HepG2 (cell line): ENCODE data around the gene TMOD2. TPM values are rescaled to one million over a fixed set of nuclear protein-coding genes. Genes with fewer than 3 reads are reported as not detected.

Experiments
- BRD4 ChIP-seq: sonication (generic); formaldehyde crosslinking; IDR thresholded peaks from 2 replicates; pipeline ENCODE4 v1.4.0; 2020; ENCODE audit warnings: missing genetic modification reagents
- CCDC6 ChIP-seq: sonication (generic); formaldehyde crosslinking; IDR thresholded peaks from 2 replicates; pipeline ENCODE4 v1.8.1; 2022; ENCODE audit warnings: mild to moderate bottlenecking, missing genetic modification reagents, moderate library complexity
- DMAP1 ChIP-seq: IDR thresholded peaks from 2 replicates; pipeline ENCODE4 v1.6.1; 2016
- FOXP1 ChIP-seq, 2 experiments: fragments of 450-650 bp in 1 of 2; IDR thresholded peaks; 2 replicates each; pipeline ENCODE4 v1.6.1; 2017 to 2018; ENCODE audit warnings: antibody characterized with exemption in 1 of 2
- GATA4 ChIP-seq: sonication (generic); IDR thresholded peaks from 2 replicates; pipeline ENCODE4 v1.6.1; 2016; ENCODE audit warnings: antibody characterized with exemption, low read depth, borderline replicate concordance
- HNRNPUL1 ChIP-seq: fragments of 200-400 bp; formaldehyde crosslinking; IDR thresholded peaks from 2 replicates; pipeline ENCODE4 v1.6.1; 2017; ENCODE audit warnings: low read depth, mild to moderate bottlenecking, low read length, moderate library complexity
- KLF13 ChIP-seq: sonication (generic); formaldehyde crosslinking; IDR thresholded peaks from 2 replicates; pipeline ENCODE4 v1.4.0; 2020; ENCODE audit warnings: mild to moderate bottlenecking, missing genetic modification reagents
- MATR3 ChIP-seq: sonication (generic); formaldehyde crosslinking; IDR thresholded peaks from 2 replicates; pipeline ENCODE4 v1.4.0; 2020; ENCODE audit warnings: missing genetic modification reagents
- MBNL3 ChIP-seq: fragments of 250-450 bp; sonication (Bioruptor Pico); conservative IDR thresholded peaks from 2 replicates; pipeline ENCODE4 v1.8.0; 2022; ENCODE audit warnings: mild to moderate bottlenecking, inconsistent platforms
- MED8 ChIP-seq: sonication (generic); formaldehyde crosslinking; IDR thresholded peaks from 2 replicates; pipeline ENCODE4 v1.8.1; 2023; ENCODE audit warnings: mild to moderate bottlenecking, missing genetic modification reagents; ENCODE audit not compliant: insufficient replicate concordance
- ONECUT2 ChIP-seq: sonication (generic); formaldehyde crosslinking; IDR thresholded peaks from 2 replicates; pipeline ENCODE4 v1.4.0; 2020; ENCODE audit warnings: missing genetic modification reagents
- PCBP2 ChIP-seq: fragments of 200-400 bp; formaldehyde crosslinking; optimal IDR thresholded peaks from 2 replicates; pipeline ENCODE3; 2018; ENCODE audit warnings: low read length, low read depth; ENCODE audit not compliant: poor library complexity, severe bottlenecking
- RBFOX2 ChIP-seq: fragments of 200-400 bp; formaldehyde crosslinking; IDR thresholded peaks from 2 replicates; pipeline ENCODE4 v1.6.1; 2017; ENCODE audit warnings: low read depth, mild to moderate bottlenecking, low read length
- RORA ChIP-seq: sonication (generic); formaldehyde crosslinking; IDR thresholded peaks from 2 replicates; pipeline ENCODE4 v1.5.0; 2020; ENCODE audit warnings: mild to moderate bottlenecking, missing genetic modification reagents, moderate library complexity
- SP5 ChIP-seq: IDR thresholded peaks from 2 replicates; pipeline ENCODE4 v1.6.1; 2016; ENCODE audit warnings: low read depth, borderline replicate concordance
- ZNF331 ChIP-seq: sonication (generic); formaldehyde crosslinking; IDR thresholded peaks from 2 replicates; pipeline ENCODE4 v1.4.0; 2020; ENCODE audit warnings: missing genetic modification reagents
- ZNF337 ChIP-seq: sonication (generic); formaldehyde crosslinking; IDR thresholded peaks from 2 replicates; pipeline ENCODE4 v1.5.1; 2020; ENCODE audit warnings: missing genetic modification reagents, low read depth, mild to moderate bottlenecking, borderline replicate concordance
- ZNF557 ChIP-seq: sonication (generic); formaldehyde crosslinking; IDR thresholded peaks from 2 replicates; pipeline ENCODE4 v1.4.0; 2020; ENCODE audit warnings: missing genetic modification reagents
- ZNF773 ChIP-seq: sonication (generic); formaldehyde crosslinking; IDR thresholded peaks from 2 replicates; pipeline ENCODE4 v1.4.0; 2020; ENCODE audit warnings: missing genetic modification reagents, borderline replicate concordance
- polyA plus RNA-seq, 8 experiments: library from polyadenylated mRNA; depleted of rRNA in 3 of 8; stranded (reverse) in 7 of 8; unstranded in 1 of 8; fragments of >200 nt; fragmentation: Illumina TruSeq in 4 of 8; extraction: Trizol in 4 of 8; gene quantifications; 2 replicates each; pipeline versions ENCODE4 v1.2.1 to v1.2.3, GENCODE V29; 2011 to 2016; ENCODE audit warnings: low read depth in 4 of 8, missing spikeins in 1 of 8, mixed read lengths in 1 of 8; ENCODE audit not compliant: insufficient read depth in 1 of 8
- total RNA-seq, 5 experiments: library from RNA; depleted of rRNA; stranded (reverse); fragments of >200 nt; fragmentation: Illumina TruSeq; extraction: Trizol; gene quantifications; 2 replicates each; pipeline ENCODE4 v1.2.3, GENCODE V29; 2016; ENCODE audit warnings: low read depth in 1 of 5
- TF ChIP-seq, protein P1 (sequence below): sonication (generic); formaldehyde crosslinking; IDR thresholded peaks from 2 replicates; pipeline ENCODE4 v1.8.1; 2023; ENCODE audit warnings: missing genetic modification reagents, inconsistent platforms, borderline replicate concordance
- TF ChIP-seq, protein P2 (sequence below): sonication (generic); formaldehyde crosslinking; IDR thresholded peaks from 2 replicates; pipeline ENCODE4 v1.4.0; 2020; ENCODE audit warnings: missing genetic modification reagents, borderline replicate concordance
- TF ChIP-seq, protein P3 (sequence below): sonication (generic); formaldehyde crosslinking; conservative IDR thresholded peaks from 2 replicates; pipeline ENCODE4 v1.4.0; 2020; ENCODE audit warnings: missing genetic modification reagents
- TF ChIP-seq, protein P4 (sequence below): sonication (generic); formaldehyde crosslinking; IDR thresholded peaks from 2 replicates; pipeline ENCODE4 v1.5.1; 2020; ENCODE audit warnings: missing genetic modification reagents, mild to moderate bottlenecking, borderline replicate concordance

Gene TMOD2
- total and polyA plus RNA-seq, 2 of the 13 experiments (the other 11 are each of a cell fraction or from before 2014, with no cell fraction given), result 0.01 to 0.02 TPM

DNA sequence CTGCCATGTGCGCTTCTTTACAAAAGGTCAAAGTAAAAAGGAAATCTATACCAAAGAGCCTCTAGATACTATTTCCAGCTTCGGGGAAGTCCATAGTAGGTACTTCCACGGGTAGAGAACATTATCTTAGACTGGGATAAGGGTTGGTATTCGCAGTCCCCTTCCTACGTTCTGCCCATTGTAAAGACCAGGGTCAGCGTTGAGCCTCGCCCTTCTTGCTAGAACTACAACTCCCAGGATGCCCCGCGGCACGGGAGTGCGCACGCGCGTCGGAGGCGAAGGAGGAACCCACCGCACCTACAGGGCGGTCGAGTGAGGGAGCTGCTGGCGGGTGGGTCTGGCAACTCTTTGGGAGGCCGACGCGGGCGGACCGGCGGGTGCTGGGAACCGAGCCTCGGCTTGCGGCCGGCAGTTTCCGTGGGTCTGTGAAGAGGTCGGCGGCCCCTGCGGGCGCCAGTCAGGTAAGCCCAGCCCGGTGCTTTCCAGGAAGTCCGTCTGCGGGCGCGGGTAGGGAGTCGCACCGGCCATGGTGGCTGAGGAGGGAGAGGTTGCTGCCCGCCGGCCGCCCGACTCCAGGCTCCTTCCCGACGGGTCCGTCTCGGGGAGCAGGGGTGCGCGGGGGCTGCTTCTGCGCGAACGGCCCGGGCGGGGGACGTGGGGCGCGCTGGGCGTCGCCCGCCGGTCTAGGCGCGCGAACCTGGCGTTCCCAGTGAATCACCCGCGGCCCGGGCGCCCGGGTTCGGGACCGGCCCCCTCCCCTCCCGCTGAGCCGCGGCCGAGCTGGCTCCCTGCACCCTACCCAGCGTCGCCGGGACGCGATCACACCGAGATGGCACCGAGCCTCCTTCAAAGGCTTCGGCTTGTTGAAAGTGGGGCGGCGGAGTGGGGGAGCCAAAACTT is 78.2 kb downstream of the TMOD2 start, which contains the start of gene TMOD3 (continued):
- TF ChIP-seq ONECUT2 (CRISPR knock-in tag) (no peak), FOXP1 (IDR thresholded peaks at IDR 0.05) (no peak), FOXP1 (CRISPR knock-in tag; IDR thresholded peaks at IDR 0.05) (no peak), ZNF337 (peak; percentile 42; the same call in 1 of the 2 replicates), RBFOX2 (peak; percentile 93), RORA (no peak), HNRNPUL1 (no peak), CCDC6 (peak; percentile 81), MATR3 (no peak), DMAP1 (CRISPR knock-in tag) (peak; percentile 72; the same call in 1 of the 2 replicates), MBNL3 (CRISPR knock-in tag) (no peak), PCBP2 (no peak), GATA4 (peak; percentile 66; the same call in 1 of the 2 replicates), KLF13 (CRISPR knock-in tag) (no peak), ZNF331 (CRISPR knock-in tag) (peak; percentile 44; the same call in 1 of the 2 replicates), BRD4 (CRISPR knock-in tag) (no peak), MED8 (peak; percentile 53), ZNF557 (no peak), SP5 (CRISPR knock-in tag) (0 out of 2 replicates have a peak, but pooled peaks have one; percentile 12), ZNF773 (CRISPR knock-in tag) (no peak)
- TF ChIP-seq, protein P1, sequence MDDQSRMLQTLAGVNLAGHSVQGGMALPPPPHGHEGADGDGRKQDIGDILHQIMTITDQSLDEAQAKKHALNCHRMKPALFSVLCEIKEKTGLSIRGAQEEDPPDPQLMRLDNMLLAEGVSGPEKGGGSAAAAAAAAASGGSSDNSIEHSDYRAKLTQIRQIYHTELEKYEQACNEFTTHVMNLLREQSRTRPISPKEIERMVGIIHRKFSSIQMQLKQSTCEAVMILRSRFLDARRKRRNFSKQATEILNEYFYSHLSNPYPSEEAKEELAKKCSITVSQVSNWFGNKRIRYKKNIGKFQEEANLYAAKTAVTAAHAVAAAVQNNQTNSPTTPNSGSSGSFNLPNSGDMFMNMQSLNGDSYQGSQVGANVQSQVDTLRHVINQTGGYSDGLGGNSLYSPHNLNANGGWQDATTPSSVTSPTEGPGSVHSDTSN (CRISPR knock-in tag), result no peak
- TF ChIP-seq, protein P2, sequence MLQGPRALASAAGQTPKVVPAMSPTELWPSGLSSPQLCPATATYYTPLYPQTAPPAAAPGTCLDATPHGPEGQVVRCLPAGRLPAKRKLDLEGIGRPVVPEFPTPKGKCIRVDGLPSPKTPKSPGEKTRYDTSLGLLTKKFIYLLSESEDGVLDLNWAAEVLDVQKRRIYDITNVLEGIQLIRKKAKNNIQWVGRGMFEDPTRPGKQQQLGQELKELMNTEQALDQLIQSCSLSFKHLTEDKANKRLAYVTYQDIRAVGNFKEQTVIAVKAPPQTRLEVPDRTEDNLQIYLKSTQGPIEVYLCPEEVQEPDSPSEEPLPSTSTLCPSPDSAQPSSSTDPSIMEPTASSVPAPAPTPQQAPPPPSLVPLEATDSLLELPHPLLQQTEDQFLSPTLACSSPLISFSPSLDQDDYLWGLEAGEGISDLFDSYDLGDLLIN (CRISPR knock-in tag), result peak; percentile 65; the same call in 1 of the 2 replicates
- TF ChIP-seq, protein P3, sequence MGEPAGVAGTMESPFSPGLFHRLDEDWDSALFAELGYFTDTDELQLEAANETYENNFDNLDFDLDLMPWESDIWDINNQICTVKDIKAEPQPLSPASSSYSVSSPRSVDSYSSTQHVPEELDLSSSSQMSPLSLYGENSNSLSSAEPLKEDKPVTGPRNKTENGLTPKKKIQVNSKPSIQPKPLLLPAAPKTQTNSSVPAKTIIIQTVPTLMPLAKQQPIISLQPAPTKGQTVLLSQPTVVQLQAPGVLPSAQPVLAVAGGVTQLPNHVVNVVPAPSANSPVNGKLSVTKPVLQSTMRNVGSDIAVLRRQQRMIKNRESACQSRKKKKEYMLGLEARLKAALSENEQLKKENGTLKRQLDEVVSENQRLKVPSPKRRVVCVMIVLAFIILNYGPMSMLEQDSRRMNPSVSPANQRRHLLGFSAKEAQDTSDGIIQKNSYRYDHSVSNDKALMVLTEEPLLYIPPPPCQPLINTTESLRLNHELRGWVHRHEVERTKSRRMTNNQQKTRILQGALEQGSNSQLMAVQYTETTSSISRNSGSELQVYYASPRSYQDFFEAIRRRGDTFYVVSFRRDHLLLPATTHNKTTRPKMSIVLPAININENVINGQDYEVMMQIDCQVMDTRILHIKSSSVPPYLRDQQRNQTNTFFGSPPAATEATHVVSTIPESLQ (CRISPR knock-in tag), result no peak
- TF ChIP-seq, protein P4, sequence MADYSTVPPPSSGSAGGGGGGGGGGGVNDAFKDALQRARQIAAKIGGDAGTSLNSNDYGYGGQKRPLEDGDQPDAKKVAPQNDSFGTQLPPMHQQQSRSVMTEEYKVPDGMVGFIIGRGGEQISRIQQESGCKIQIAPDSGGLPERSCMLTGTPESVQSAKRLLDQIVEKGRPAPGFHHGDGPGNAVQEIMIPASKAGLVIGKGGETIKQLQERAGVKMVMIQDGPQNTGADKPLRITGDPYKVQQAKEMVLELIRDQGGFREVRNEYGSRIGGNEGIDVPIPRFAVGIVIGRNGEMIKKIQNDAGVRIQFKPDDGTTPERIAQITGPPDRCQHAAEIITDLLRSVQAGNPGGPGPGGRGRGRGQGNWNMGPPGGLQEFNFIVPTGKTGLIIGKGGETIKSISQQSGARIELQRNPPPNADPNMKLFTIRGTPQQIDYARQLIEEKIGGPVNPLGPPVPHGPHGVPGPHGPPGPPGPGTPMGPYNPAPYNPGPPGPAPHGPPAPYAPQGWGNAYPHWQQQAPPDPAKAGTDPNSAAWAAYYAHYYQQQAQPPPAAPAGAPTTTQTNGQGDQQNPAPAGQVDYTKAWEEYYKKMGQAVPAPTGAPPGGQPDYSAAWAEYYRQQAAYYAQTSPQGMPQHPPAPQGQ (CRISPR knock-in tag), result no peak
